Measurements from ENCODE around the gene CLPTM1. TPM values are rescaled to one million over a fixed set of nuclear protein-coding genes. Genes with fewer than 3 reads are reported as not detected.

The CLPTM1 gene
- total RNA-seq, 2 experiments from 2014 or later, result 70.6 to 72.8 TPM

GRCh38 chr19:44949550-44949949 lies 5.6 kb upstream of the CLPTM1 start:
- ChIA-PET CTCF (no interaction called here), POLR2A (no interaction called here)
- peaks cover 6% of the 10 kb centered on the region for H3K4me1 Mint-ChIP-seq

GRCh38 chr19:44951179-44952159 lies 3.7 kb upstream of the CLPTM1 start:
- peaks cover 15% of the 10 kb centered on the region for H3K4me1 Mint-ChIP-seq

More at GRCh38 chr19:44949550-44949949, 5.6 kb upstream of the CLPTM1 start:
- no peaks in the 10 kb centered on the region for H3K9me3 Mint-ChIP-seq
- no peak for DNase-seq
- no peaks in the 10 kb centered on the region for H3K27me3 Mint-ChIP-seq
- no peaks in the 10 kb centered on the region for H3K36me3 Mint-ChIP-seq (ENCODE audit: low read depth)
- H3K27ac Mint-ChIP-seq, result no peak overlapping the region
- H3K4me3 Mint-ChIP-seq, result no peak overlapping the region

GRCh38 chr19:44954278-44954648 lies 917 bp upstream of the CLPTM1 start:
- Mint-ChIP-seq H3K27ac (peak overlapping the region; percentile 98), H3K36me3 (ENCODE audit: low read depth) (no peaks in the 10 kb centered on the region), H3K4me3 (peak overlapping the region; percentile 95), H3K9me3 (no peaks in the 10 kb centered on the region), H3K4me1 (peaks cover 34% of the 10 kb centered on the region), H3K27me3 (no peaks in the 10 kb centered on the region)
- no peak for DNase-seq
- ChIA-PET POLR2A (interaction anchor here (0.6 kb wide), 1 partner anchor 1078 kb away, joined by 3 read pairs; no protein-coding TSS in a partner anchor), CTCF (interaction anchor here (0.6 to 1.2 kb wide), 5 partner anchors 21 to 63 kb away, joined by 3 to 4 read pairs (median 3); partner anchors contain the start of gene APOE)

More at GRCh38 chr19:44951179-44952159, 3.7 kb upstream of the CLPTM1 start:
- ChIA-PET CTCF (interaction anchor here (1.4 kb wide), 1 partner anchor 26 kb away, joined by 3 read pairs; no protein-coding TSS in a partner anchor), POLR2A (no interaction called here)
- Mint-ChIP-seq H3K36me3 (ENCODE audit: low read depth) (no peaks in the 10 kb centered on the region), H3K4me3 (no peak overlapping the region), H3K27ac (no peak overlapping the region), H3K9me3 (no peaks in the 10 kb centered on the region), H3K27me3 (no peaks in the 10 kb centered on the region)
- DNase-seq, result peak; percentile 84

GRCh38 chr19:44955505-44956439 lies 592 bp downstream of the CLPTM1 start:
- Mint-ChIP-seq H3K4me1 (peaks cover 44% of the 10 kb centered on the region), H3K27ac (peak overlapping the region; percentile 89), H3K9me3 (no peaks in the 10 kb centered on the region), H3K36me3 (ENCODE audit: low read depth) (no peaks in the 10 kb centered on the region), H3K27me3 (no peaks in the 10 kb centered on the region), H3K4me3 (peak overlapping the region; percentile 95)
- DNase-seq, result no peak
- ChIA-PET POLR2A (interaction anchor here (0.7 kb wide), 1 partner anchor 18 kb away, joined by 3 read pairs; no protein-coding TSS in a partner anchor), CTCF (interaction anchor here (0.6 to 1.5 kb wide), 2 partner anchors 10 to 261 kb away, joined by 4 read pairs; no protein-coding TSS in a partner anchor)

- no peaks in the 10 kb centered on the region for H3K9me3 Mint-ChIP-seq
- POLR2A ChIA-PET, result no interaction called here
- DNase-seq, result no peak
- no peaks in the 10 kb centered on the region for H3K27me3 Mint-ChIP-seq
- H3K4me1 Mint-ChIP-seq, result peaks cover 44% of the 10 kb centered on the region
- H3K27ac Mint-ChIP-seq, result no peak overlapping the region
- no peak overlapping the region for H3K4me3 Mint-ChIP-seq
- CTCF ChIA-PET, result interaction anchor here (0.6 to 1.5 kb wide), 4 partner anchors 8 to 381 kb away, joined by 3 to 4 read pairs (median 4); no protein-coding TSS in a partner anchor
- peaks cover 4% of the 10 kb centered on the region for H3K36me3 Mint-ChIP-seq (ENCODE audit: low read depth)
Measured at GRCh38 chr19:44957526-44957925, 2.3 kb downstream of the CLPTM1 start.

GRCh38 chr19:44958090-44958489 lies 2.9 kb downstream of the CLPTM1 start:
- ChIA-PET CTCF (interaction anchor here (0.6 to 1.2 kb wide), 3 partner anchors 11 to 381 kb away, joined by 3 to 4 read pairs (median 3); no protein-coding TSS in a partner anchor), POLR2A (no interaction called here)
- no peak overlapping the region for H3K4me3 Mint-ChIP-seq
- no peaks in the 10 kb centered on the region for H3K27me3 Mint-ChIP-seq
- H3K27ac Mint-ChIP-seq, result no peak overlapping the region
- no peaks in the 10 kb centered on the region for H3K9me3 Mint-ChIP-seq
- peaks cover 5% of the 10 kb centered on the region for H3K36me3 Mint-ChIP-seq (ENCODE audit: low read depth)
- DNase-seq, result no peak
- H3K4me1 Mint-ChIP-seq, result peaks cover 44% of the 10 kb centered on the region

- H3K27me3 Mint-ChIP-seq, result no peaks in the 10 kb centered on the region
- CTCF ChIA-PET, result interaction anchor here (0.5 kb wide), 2 partner anchors 103 to 272 kb away, joined by 3 to 4 read pairs; no protein-coding TSS in a partner anchor
- POLR2A ChIA-PET, result no interaction called here
- H3K36me3 Mint-ChIP-seq (ENCODE audit: low read depth), result peaks cover 9% of the 10 kb centered on the region
- peaks cover 39% of the 10 kb centered on the region for H3K4me1 Mint-ChIP-seq
- no peak overlapping the region for H3K27ac Mint-ChIP-seq
- no peaks in the 10 kb centered on the region for H3K9me3 Mint-ChIP-seq
- no peak for DNase-seq
- H3K4me3 Mint-ChIP-seq, result no peak overlapping the region
Measured at GRCh38 chr19:44959691-44960090, 4.5 kb downstream of the CLPTM1 start.

GRCh38 chr19:44960906-44961728 lies 5.9 kb downstream of the CLPTM1 start:
- Mint-ChIP-seq H3K27ac (peak overlapping the region; percentile 71), H3K9me3 (no peaks in the 10 kb centered on the region), H3K36me3 (ENCODE audit: low read depth) (peaks cover 12% of the 10 kb centered on the region), H3K4me3 (no peak overlapping the region), H3K27me3 (no peaks in the 10 kb centered on the region), H3K4me1 (peaks cover 33% of the 10 kb centered on the region)
- ChIA-PET CTCF (no interaction called here), POLR2A (no interaction called here)
- no peak for DNase-seq

GRCh38 chr19:44961821-44962220 lies 6.6 kb downstream of the CLPTM1 start:
- DNase-seq, result no peak
- CTCF ChIA-PET, result no interaction called here
- Mint-ChIP-seq H3K27me3 (no peaks in the 10 kb centered on the region), H3K9me3 (no peaks in the 10 kb centered on the region), H3K36me3 (ENCODE audit: low read depth) (peaks cover 12% of the 10 kb centered on the region), H3K4me1 (peaks cover 26% of the 10 kb centered on the region), H3K4me3 (no peak overlapping the region), H3K27ac (no peak overlapping the region)
- POLR2A ChIA-PET, result no interaction called here

GRCh38 chr19:44968118-44968517 lies 12.9 kb downstream of the CLPTM1 start:
- Mint-ChIP-seq H3K27ac (no peak overlapping the region), H3K9me3 (no peaks in the 10 kb centered on the region), H3K4me3 (no peak overlapping the region), H3K36me3 (ENCODE audit: low read depth) (peaks cover 7% of the 10 kb centered on the region), H3K4me1 (no peaks in the 10 kb centered on the region), H3K27me3 (no peaks in the 10 kb centered on the region)
- CTCF ChIA-PET, result no interaction called here
- POLR2A ChIA-PET, result no interaction called here
- DNase-seq, result no peak

- CTCF ChIA-PET, result no interaction called here
- H3K36me3 Mint-ChIP-seq (ENCODE audit: low read depth), result peaks cover 7% of the 10 kb centered on the region
- no peaks in the 10 kb centered on the region for H3K4me1 Mint-ChIP-seq
- POLR2A ChIA-PET, result no interaction called here
- no peak overlapping the region for H3K27ac Mint-ChIP-seq
- no peaks in the 10 kb centered on the region for H3K27me3 Mint-ChIP-seq
- DNase-seq, result no peak
- H3K9me3 Mint-ChIP-seq, result no peaks in the 10 kb centered on the region
- H3K4me3 Mint-ChIP-seq, result no peak overlapping the region
Measured at GRCh38 chr19:44968670-44969069, 13.5 kb downstream of the CLPTM1 start.

GRCh38 chr19:44969437-44969836 lies 14.3 kb downstream of the CLPTM1 start:
- ChIA-PET CTCF (interaction anchor here (0.7 to 0.9 kb wide), 2 partner anchors 11 to 17 kb away, joined by 3 read pairs; no protein-coding TSS in a partner anchor), POLR2A (no interaction called here)

More at GRCh38 chr19:44969437-44969836, 14.3 kb downstream of the CLPTM1 start:
- no peak overlapping the region for H3K27ac Mint-ChIP-seq
- H3K36me3 Mint-ChIP-seq (ENCODE audit: low read depth), result peaks cover 8% of the 10 kb centered on the region
- no peaks in the 10 kb centered on the region for H3K4me1 Mint-ChIP-seq
- no peak for DNase-seq
- H3K27me3 Mint-ChIP-seq, result no peaks in the 10 kb centered on the region
- H3K4me3 Mint-ChIP-seq, result no peak overlapping the region
- no peaks in the 10 kb centered on the region for H3K9me3 Mint-ChIP-seq
